Skeletal muscle cell (primary cell): Measurements from ENCODE around the gene SLPI.

Experiments
- DNase-seq: peaks from one replicate; pipeline ENCODE4 v3.0.0-alpha.2; 2010; ENCODE audit warnings: low read depth
- H3K4me3 ChIP-seq: 2 replicates; pipeline ENCODE4 v1.5.1; 2011; ENCODE audit warnings: low read depth, mild to moderate bottlenecking, control low read depth, low read length, moderate library complexity

SLPI gene

GRCh38 chr20:45282700-45283550 lies 28.6 kb upstream of the SLPI start:
- H3K4me3 ChIP-seq, result no peak overlapping the region
- DNase-seq, result no peak

- no peak for DNase-seq
- H3K4me3 ChIP-seq, result no peak overlapping the region
These were observed 25.6 kb upstream of the SLPI start for GRCh38 chr20:45279992-45280391.

GRCh38 chr20:45275338-45275737 lies 21.0 kb upstream of the SLPI start:
- H3K4me3 ChIP-seq, result no peak overlapping the region
- DNase-seq, result no peak

GRCh38 chr20:45269754-45270270 lies 15.4 kb upstream of the SLPI start:
- DNase-seq, result no peak
- no peak overlapping the region for H3K4me3 ChIP-seq

DNA sequence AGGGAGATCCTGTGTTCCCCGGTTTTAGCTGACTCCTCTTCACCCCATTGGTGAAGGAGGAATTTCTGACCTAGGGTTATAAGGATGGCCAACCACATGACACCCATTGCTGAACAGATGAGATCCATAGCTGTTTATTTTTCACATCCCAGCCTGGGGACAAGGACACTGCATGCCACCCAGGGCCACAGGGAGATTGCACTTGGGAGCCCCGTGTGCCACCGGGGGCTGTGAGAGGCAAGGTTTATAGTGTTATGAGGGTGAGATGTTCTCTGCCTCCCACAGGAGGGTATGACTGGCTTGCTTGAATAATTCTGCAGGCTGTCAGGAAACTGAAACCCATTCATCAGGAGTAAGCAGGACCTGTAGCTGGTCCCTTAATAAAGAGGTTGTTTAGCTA lies 14.7 kb upstream of the SLPI start:
- DNase-seq, result no peak
- no peak overlapping the region for H3K4me3 ChIP-seq

DNA sequence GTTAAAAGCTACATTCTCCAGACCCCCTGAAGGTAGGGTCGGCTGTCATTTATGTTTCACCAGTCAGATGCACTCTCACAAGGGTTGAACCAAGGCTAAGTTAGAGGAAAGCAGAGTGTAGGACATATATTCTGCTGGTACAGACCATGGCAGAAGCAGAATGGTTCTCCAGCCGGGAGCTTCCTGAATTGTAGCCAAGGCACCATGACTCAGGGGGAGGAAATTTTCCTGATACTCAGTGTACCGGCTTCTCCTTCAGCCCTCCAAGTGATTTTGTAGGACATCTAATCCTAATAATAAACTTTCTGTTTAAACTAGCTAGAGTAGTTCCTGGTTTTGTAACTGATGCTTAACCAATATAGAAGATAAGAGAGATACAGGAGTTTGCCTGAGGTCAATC lies 14.2 kb upstream of the SLPI start:
- no peak for DNase-seq
- H3K4me3 ChIP-seq, result no peak overlapping the region

GRCh38 chr20:45266977-45267376 lies 12.6 kb upstream of the SLPI start:
- no peak for DNase-seq
- H3K4me3 ChIP-seq, result no peak overlapping the region

- no peak for DNase-seq
- no peak overlapping the region for H3K4me3 ChIP-seq
These were observed 9.3 kb upstream of the SLPI start for GRCh38 chr20:45263556-45264266.

- H3K4me3 ChIP-seq, result no peak overlapping the region
- no peak for DNase-seq
These were observed 4.3 kb upstream of the SLPI start for GRCh38 chr20:45258664-45259063.

DNA sequence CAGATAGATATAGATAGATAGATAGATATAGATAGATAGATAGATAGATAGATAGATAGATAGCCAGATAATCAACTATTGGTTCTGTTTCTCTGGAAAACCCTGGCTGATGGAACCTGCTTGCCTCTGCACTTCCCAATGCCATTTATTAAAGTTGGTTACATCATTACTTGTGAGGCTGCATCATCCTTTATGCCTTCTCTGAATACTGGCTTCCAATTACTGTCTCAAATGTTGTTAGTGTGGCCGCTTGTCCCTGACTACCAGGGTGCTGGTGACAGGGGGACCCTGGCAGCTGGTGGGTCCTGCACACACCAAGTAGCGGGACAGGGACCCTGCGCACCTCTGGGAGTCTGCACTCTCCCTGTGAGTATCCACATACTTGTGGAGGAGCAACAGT lies 3.9 kb upstream of the SLPI start:
- DNase-seq, result no peak
- H3K4me3 ChIP-seq, result no peak overlapping the region

- H3K4me3 ChIP-seq, result no peak overlapping the region
- no peak for DNase-seq
These were observed 3.3 kb upstream of the SLPI start for GRCh38 chr20:45257711-45258110.

DNA sequence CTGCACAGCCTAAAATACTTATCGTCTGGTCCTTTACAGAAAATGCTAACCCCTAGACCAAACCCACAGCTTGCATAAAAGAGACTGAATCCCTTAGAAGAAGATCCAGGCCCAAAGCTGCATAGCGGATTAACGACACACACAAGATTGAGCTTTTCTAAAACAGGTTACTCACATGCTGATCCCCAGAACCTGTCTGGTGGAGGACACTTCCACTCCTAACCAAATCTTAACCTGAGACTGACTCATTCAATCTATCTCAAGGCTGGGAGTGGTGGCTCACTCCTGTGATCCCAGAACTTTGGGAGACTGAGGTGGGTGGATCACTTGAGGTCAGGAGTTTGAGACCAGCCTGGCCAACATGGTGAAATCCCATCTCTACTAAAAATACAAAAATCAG lies 2.8 kb upstream of the SLPI start:
- DNase-seq, result no peak

DNA sequence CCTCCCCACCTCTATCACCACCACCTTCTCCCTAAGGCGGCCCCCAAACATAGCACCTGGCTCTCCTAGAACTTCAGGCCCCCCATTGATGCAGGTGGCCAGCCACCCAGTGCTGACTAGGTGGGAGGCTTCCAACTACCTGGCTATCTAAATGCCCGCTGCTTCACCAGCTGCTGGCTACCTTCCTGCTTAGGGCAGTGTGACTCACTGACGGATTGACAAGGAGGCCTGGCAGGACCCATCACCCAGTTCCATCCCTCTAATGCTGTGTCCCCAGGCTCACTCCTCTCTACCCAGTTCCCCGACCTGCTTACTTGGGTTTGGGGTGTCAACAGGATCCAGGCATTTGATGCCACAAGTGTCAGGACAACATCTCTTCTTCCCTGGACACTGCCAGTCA lies 1.1 kb downstream of the SLPI start:
- no peak overlapping the region for H3K4me3 ChIP-seq

More for the DNA sequence above, 2.8 kb upstream of the SLPI start:
- no peak overlapping the region for H3K4me3 ChIP-seq

GRCh38 chr20:45251884-45252560 lies 2.3 kb downstream of the SLPI start:
- H3K4me3 ChIP-seq, result no peak overlapping the region

More for the DNA sequence above, 1.1 kb downstream of the SLPI start:
- DNase-seq, result no peak

DNA sequence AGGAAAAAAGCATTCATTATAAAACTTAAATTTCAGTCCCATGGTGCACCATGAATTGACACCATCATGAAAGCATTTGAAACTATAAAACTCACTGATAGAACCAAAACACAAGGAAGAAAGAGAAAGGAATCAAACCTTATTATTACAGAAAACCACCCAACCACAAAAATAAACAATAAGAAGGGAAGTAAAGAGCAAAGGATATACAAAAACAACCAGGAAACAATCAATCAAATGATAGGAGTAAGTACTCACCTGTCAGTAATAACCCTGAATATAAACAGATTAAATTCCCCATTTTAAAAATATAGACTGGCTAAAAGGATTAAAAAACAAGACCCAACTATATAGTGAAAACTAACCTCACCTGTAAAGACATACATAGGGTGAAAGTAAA lies 5.8 kb downstream of the SLPI start:
- no peak for DNase-seq
- H3K4me3 ChIP-seq, result no peak overlapping the region

More at GRCh38 chr20:45251884-45252560, 2.3 kb downstream of the SLPI start:
- DNase-seq, result no peak

GRCh38 chr20:45247865-45248264 lies 6.5 kb downstream of the SLPI start:
- no peak for DNase-seq
- no peak overlapping the region for H3K4me3 ChIP-seq

- no peak for DNase-seq
- H3K4me3 ChIP-seq, result no peak overlapping the region
These were observed 8.3 kb downstream of the SLPI start for GRCh38 chr20:45246109-45246508.

DNA sequence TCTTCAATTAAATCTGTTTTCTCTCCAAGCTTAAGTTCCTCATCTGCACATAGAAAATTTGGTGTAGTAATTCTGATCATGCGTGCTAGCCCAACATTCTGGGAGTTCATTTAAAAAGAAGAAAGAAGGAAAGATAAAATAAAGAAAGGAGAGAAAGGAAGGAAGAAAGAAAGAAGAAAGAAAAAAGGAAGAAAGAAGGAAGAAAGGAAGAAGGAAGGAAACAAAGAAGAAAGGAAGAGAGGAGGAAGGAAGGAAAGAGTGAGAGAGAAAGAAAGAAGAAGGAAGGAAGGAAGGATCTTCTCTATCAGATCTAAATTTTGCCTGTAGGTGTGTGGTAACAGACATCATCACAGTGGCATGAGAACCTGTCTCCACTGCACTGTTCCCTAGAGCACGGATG lies 16.2 kb downstream of the SLPI start:
- DNase-seq, result no peak

DNA sequence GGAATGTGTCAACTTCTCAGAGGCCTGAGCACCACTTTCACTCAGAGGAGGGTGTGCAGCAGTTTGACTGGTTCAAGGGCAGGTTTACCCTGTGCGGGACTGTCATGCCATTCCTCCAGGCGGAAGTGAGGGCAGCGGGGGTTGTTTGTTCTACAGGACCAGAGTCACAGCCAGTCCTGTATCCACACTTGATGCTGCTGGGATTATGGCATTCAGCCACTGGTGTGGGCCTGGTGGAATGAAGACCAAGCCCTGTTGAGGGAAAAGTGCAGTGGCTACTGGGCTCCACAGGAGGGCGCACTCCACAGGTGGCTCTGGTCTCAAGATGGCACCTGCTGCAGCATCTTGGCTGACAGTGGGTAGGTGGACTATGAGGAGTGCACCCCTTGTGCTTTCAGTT lies 18.4 kb downstream of the SLPI start:
- no peak for DNase-seq
- no peak overlapping the region for H3K4me3 ChIP-seq

More for the DNA sequence above, 16.2 kb downstream of the SLPI start:
- no peak overlapping the region for H3K4me3 ChIP-seq

DNA sequence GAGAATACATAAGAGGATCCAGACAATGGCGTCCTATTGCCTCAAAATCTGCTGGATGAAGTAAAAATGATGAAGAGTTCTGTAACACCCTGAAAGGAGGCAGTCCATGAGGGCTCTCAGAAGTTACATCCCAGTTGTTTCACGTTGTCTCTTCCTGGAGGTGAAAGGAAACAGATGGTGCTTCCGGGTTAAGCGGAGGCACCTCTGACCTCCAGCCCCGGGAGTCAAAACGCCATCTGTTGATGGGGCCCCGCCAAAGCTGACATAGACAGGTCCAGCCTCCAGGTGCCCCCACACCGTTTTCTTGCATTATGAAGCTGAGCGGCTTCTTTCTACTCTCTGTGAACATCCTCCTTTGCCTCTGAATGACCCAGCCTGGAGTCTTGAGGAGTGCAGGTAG lies 23.7 kb downstream of the SLPI start:
- no peak for DNase-seq
- no peak overlapping the region for H3K4me3 ChIP-seq
